ENCODE data around the gene GRAMD1A.

The GRAMD1A gene

GRCh38 chr19:34999498-35000337, at the start of gene GRAMD1A:
TSS of gene GRAMD1A (plus strand) at chr19:35000323. CDS start at chr19:35000479, 156 bp downstream.
- peak; percentile 73 for DNase-seq (ENCODE audit: low read depth)
- TF ChIP-seq CTCF (conservative IDR thresholded peaks at IDR 0.05; ENCODE audit: control insufficient read depth, insufficient read depth, low read depth, low read length): no peak
- H3K4me3 ChIP-seq (ENCODE audit: control insufficient read depth, low read depth, low read length): peak within 1 kb of the TSS; percentile 68

GRCh38 chr19:34953092-34953491, 47.0 kb upstream of the GRAMD1A start:
- no peak overlapping the region for H3K4me3 ChIP-seq (ENCODE audit: control insufficient read depth, low read depth, low read length)
- TF ChIP-seq CTCF (conservative IDR thresholded peaks at IDR 0.05; ENCODE audit: control insufficient read depth, insufficient read depth, low read depth, low read length): no peak
- no peak for DNase-seq (ENCODE audit: low read depth)

- no peak for DNase-seq (ENCODE audit: low read depth)
- no peak for TF ChIP-seq CTCF (conservative IDR thresholded peaks at IDR 0.05; ENCODE audit: control insufficient read depth, insufficient read depth, low read depth, low read length)
- H3K4me3 ChIP-seq (ENCODE audit: control insufficient read depth, low read depth, low read length): no peak overlapping the region
Observed at GRCh38 chr19:34957830-34958751, 42.0 kb upstream of the GRAMD1A start.

GRCh38 chr19:34959021-34959420, 41.1 kb upstream of the GRAMD1A start:
- no peak for TF ChIP-seq CTCF (conservative IDR thresholded peaks at IDR 0.05; ENCODE audit: control insufficient read depth, insufficient read depth, low read depth, low read length)
- no peak overlapping the region for H3K4me3 ChIP-seq (ENCODE audit: control insufficient read depth, low read depth, low read length)
- no peak for DNase-seq (ENCODE audit: low read depth)

- DNase-seq (ENCODE audit: low read depth): peak; percentile 39
- TF ChIP-seq CTCF (conservative IDR thresholded peaks at IDR 0.05; ENCODE audit: control insufficient read depth, insufficient read depth, low read depth, low read length): no peak
- no peak overlapping the region for H3K4me3 ChIP-seq (ENCODE audit: control insufficient read depth, low read depth, low read length)
Observed at GRCh38 chr19:34960103-34960805, 39.9 kb upstream of the GRAMD1A start.

Data from fibroblast of mammary gland (primary cell).